ENCODE results near the gene PATZ1. TPM values are rescaled to one million over a fixed set of nuclear protein-coding genes. Genes with fewer than 3 reads are reported as not detected.

The PATZ1 gene
- total RNA-seq, 1 donor from 2014 or later = 98.9 TPM

DNA sequence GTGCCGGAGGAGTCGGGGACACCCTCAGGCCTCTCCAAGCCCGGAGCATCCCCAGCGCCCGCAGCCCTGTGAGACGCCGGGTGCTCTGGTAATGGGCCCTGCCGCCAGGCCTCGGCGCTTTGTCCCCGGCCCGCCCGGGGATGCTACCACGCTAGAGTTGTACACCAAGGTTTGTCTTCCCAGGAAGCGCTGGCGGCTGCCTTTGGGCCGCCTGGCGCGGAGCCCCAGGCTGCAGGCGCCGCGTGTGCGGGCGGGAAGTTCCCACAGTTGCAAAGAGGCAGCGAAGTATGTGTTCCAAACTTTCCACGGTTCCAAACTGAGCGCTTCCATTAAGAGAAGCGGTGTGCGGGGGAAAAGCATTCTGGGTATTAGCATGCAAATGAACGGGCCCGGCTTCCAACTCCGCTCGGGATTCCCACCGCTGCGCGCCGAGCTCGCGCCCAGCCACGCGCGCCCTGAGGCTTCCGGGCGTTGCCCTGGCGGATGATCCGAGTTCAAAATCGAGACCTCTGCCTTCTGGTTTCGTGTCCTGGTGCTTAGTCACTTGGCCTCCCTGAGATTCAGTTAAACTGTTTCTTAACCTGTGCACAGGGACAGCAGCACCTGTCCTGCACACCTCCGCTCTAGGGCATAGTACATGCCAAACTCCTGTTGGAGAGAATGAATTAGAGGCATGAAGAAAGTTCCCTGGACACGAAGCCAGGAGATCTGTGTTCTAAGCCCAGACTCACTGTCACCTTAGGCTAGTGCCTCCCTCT is 1.3 kb upstream of the PATZ1 start:
- Mint-ChIP-seq H3K27ac (ENCODE audit: unreplicated experiment) (peak overlapping the region; percentile 94), H3K27me3 (ENCODE audit: unreplicated experiment) (peaks cover 26% of the 10 kb centered on the region), H3K4me1 (ENCODE audit: low read depth, unreplicated experiment) (peaks cover 14% of the 10 kb centered on the region), H3K36me3 (ENCODE audit: unreplicated experiment) (no peaks in the 10 kb centered on the region), H3K9me3 (ENCODE audit: unreplicated experiment) (peaks cover 23% of the 10 kb centered on the region), H3K4me3 (ENCODE audit: unreplicated experiment) (peak overlapping the region; percentile 89)
- DNase-seq = peak; percentile 69
- TF ChIP-seq, protein P1, sequence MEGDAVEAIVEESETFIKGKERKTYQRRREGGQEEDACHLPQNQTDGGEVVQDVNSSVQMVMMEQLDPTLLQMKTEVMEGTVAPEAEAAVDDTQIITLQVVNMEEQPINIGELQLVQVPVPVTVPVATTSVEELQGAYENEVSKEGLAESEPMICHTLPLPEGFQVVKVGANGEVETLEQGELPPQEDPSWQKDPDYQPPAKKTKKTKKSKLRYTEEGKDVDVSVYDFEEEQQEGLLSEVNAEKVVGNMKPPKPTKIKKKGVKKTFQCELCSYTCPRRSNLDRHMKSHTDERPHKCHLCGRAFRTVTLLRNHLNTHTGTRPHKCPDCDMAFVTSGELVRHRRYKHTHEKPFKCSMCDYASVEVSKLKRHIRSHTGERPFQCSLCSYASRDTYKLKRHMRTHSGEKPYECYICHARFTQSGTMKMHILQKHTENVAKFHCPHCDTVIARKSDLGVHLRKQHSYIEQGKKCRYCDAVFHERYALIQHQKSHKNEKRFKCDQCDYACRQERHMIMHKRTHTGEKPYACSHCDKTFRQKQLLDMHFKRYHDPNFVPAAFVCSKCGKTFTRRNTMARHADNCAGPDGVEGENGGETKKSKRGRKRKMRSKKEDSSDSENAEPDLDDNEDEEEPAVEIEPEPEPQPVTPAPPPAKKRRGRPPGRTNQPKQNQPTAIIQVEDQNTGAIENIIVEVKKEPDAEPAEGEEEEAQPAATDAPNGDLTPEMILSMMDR (IDR thresholded peaks at IDR 0.05; ENCODE audit: partially characterized antibody, unreplicated experiment) = no peak

DNA sequence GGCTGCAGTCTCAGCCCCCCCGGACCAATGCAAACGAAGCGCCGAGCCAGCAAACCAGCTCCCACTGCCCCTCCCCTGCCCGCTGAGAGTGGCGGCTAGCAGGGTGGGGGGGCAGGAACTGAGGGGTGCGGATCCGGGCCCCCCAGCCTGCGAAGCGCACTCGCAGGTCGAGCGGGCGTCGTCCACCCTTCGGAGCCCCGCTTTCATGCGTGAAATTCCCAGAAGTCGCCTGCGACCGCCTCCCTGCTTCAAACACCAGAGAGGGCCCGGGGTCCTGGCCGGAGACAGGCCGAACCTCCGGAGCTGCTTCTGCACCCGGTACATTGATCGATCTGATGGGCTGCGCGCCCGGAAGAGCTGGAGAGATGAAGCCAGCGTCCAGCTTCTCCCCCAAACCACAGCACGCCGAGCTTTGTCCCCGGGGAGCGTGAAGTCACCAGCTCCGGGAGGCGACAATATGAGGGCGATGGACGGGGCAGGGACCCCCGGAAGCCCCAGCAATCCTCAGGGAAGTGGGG is 646 bp upstream of the PATZ1 start:
- H3K9me3 Mint-ChIP-seq (ENCODE audit: unreplicated experiment) = peaks cover 23% of the 10 kb centered on the region
- TF ChIP-seq, protein P1 (IDR thresholded peaks at IDR 0.05; ENCODE audit: partially characterized antibody, unreplicated experiment) = no peak
- H3K4me3 Mint-ChIP-seq (ENCODE audit: unreplicated experiment) = peak overlapping the region; percentile 85
- DNase-seq = peak; percentile 87
- peaks cover 29% of the 10 kb centered on the region for H3K27me3 Mint-ChIP-seq (ENCODE audit: unreplicated experiment)
- no peaks in the 10 kb centered on the region for H3K36me3 Mint-ChIP-seq (ENCODE audit: unreplicated experiment)
- peak overlapping the region; percentile 92 for H3K27ac Mint-ChIP-seq (ENCODE audit: unreplicated experiment)
- H3K4me1 Mint-ChIP-seq (ENCODE audit: low read depth, unreplicated experiment) = peaks cover 20% of the 10 kb centered on the region

- peak; percentile 89 for DNase-seq
- H3K27ac Mint-ChIP-seq (ENCODE audit: unreplicated experiment) = peak overlapping the region; percentile 66
- peaks cover 21% of the 10 kb centered on the region for H3K9me3 Mint-ChIP-seq (ENCODE audit: unreplicated experiment)
- H3K4me1 Mint-ChIP-seq (ENCODE audit: low read depth, unreplicated experiment) = peaks cover 22% of the 10 kb centered on the region
- H3K27me3 Mint-ChIP-seq (ENCODE audit: unreplicated experiment) = peaks cover 27% of the 10 kb centered on the region
- TF ChIP-seq, protein P1 (IDR thresholded peaks at IDR 0.05; ENCODE audit: partially characterized antibody, unreplicated experiment) = peak; percentile 89
- H3K4me3 Mint-ChIP-seq (ENCODE audit: unreplicated experiment) = peak overlapping the region; percentile 91
- no peaks in the 10 kb centered on the region for H3K36me3 Mint-ChIP-seq (ENCODE audit: unreplicated experiment)
These were observed 553 bp downstream of the PATZ1 start for GRCh38 chr22:31345331-31346254.

DNA sequence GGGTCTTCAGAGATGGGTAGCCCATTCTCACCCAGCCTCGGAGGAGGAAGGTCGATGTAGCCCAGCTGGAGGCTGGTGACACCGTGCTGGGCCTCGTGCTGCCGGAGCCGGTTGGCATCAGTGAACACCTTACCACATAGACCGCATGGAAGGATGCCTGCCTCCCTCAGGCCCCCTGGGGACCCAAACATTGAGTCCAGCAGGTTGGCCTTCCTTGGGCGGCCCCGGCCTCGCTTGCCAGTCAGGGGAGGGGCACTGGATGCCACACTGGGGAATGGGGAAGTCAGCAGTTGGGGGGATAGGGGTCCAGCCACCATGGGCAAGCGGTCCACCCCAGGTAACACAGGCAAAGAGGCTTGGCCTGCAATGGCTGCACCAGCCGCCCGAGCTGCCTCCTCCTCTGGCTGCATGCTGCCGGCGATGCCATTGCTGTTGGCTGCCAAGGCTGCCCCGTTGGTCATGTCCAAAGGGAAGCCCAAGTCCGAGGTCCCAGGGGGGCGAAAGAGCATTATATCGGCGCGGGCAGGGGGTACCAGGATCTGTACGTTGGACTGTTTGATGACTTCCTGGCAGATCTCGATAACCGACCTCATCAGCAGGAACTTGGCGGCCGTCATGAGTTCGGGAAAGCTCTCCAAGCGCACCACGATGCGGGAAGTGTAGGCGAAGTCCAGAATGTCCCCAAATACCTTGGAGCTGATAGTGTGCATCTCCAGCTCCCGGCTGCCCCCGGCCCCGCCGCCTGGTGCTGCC is 1.4 kb downstream of the PATZ1 start:
- DNase-seq = peak; percentile 34
- H3K36me3 Mint-ChIP-seq (ENCODE audit: unreplicated experiment) = no peaks in the 10 kb centered on the region
- peaks cover 23% of the 10 kb centered on the region for H3K4me1 Mint-ChIP-seq (ENCODE audit: low read depth, unreplicated experiment)

More for the DNA sequence above, 1.4 kb downstream of the PATZ1 start:
- Mint-ChIP-seq H3K27me3 (ENCODE audit: unreplicated experiment) (peaks cover 24% of the 10 kb centered on the region), H3K9me3 (ENCODE audit: unreplicated experiment) (peaks cover 21% of the 10 kb centered on the region), H3K4me3 (ENCODE audit: unreplicated experiment) (peak overlapping the region; percentile 91), H3K27ac (ENCODE audit: unreplicated experiment) (peak overlapping the region; percentile 99)
- TF ChIP-seq, protein P1 (IDR thresholded peaks at IDR 0.05; ENCODE audit: partially characterized antibody, unreplicated experiment) = no peak

Measured in glutamatergic neuron (in vitro differentiated cells).